Nephron (organoid): Measurements from ENCODE around the gene HFE.

Source experiments
- H3K27ac Mint-ChIP-seq, 3 experiments: 2 replicates each; pipeline ENCODE4 v1.8.0; 2020; ENCODE audit warnings: mixed read lengths in 3 of 3, mild to moderate bottlenecking in 2 of 3, moderate library complexity in 1 of 3
- H3K27me3 Mint-ChIP-seq: 2 replicates; pipeline ENCODE4 v1.8.0; 2021; ENCODE audit warnings: low read depth, mild to moderate bottlenecking, moderate library complexity, mixed read lengths
- H3K36me3 Mint-ChIP-seq: 2 replicates; pipeline ENCODE4 v1.8.0; 2020; ENCODE audit warnings: low read depth, mixed read lengths
- H3K4me1 Mint-ChIP-seq: 2 replicates; pipeline ENCODE4 v1.8.0; 2020; ENCODE audit warnings: mixed read lengths
- H3K4me3 Mint-ChIP-seq, 3 experiments: 2 replicates each; pipeline ENCODE4 v1.8.0; 2020; ENCODE audit warnings: mild to moderate bottlenecking in 3 of 3, mixed read lengths in 3 of 3, moderate library complexity in 2 of 3
- H3K9me3 Mint-ChIP-seq: 2 replicates; pipeline ENCODE4 v1.8.0; 2020; ENCODE audit warnings: mixed read lengths
- TF ChIP-seq, protein P1 (sequence below), 3 experiments: fragments of 200-600 bp; sonication (generic); IDR thresholded peaks; one replicate each; pipeline ENCODE4 v1.5.0; 2021; ENCODE audit warnings: antibody characterized with exemption in 3 of 3; ENCODE audit not compliant: unreplicated experiment in 3 of 3

The HFE gene

DNA sequence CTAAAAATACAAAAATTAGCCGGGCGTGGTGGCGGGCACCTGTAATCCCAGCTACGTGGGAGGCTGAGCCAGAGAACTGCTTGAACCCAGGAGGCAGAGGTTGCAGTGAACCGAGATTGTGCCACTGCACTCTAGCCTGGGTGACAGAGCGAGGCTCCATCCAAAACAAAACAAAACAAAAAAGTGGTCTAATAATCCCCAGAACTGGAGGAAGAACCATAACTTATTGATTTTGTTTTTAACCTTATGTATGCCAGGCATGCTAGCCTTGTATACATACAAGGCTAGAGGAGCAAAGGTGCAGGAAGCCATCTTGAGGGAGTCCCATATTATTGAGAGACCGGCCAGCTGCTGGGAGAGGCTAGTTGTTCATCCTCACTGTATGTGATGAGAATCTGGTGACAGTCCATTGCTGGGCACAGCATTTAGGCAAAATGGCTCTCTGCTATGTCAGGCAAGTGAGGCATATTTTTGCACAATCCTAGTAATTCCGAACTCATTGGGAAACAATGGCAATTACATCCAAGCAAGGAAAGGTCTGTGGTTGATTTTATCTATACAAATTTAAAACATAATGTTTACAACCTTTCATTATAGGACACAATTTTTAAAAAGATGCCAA, 18.0 kb downstream of the HFE start:
- Mint-ChIP-seq H3K4me1 (peaks cover 16% of the 10 kb centered on the region), H3K36me3 (no peaks in the 10 kb centered on the region), H3K4me3 (peak overlapping the region in 2 of 3 experiments; percentile 19 to 22), H3K27ac (peak overlapping the region in 1 of 3 experiments; percentile 22), H3K27me3 (no peaks in the 10 kb centered on the region), H3K9me3 (peaks cover 12% of the 10 kb centered on the region)
- TF ChIP-seq, protein P1, sequence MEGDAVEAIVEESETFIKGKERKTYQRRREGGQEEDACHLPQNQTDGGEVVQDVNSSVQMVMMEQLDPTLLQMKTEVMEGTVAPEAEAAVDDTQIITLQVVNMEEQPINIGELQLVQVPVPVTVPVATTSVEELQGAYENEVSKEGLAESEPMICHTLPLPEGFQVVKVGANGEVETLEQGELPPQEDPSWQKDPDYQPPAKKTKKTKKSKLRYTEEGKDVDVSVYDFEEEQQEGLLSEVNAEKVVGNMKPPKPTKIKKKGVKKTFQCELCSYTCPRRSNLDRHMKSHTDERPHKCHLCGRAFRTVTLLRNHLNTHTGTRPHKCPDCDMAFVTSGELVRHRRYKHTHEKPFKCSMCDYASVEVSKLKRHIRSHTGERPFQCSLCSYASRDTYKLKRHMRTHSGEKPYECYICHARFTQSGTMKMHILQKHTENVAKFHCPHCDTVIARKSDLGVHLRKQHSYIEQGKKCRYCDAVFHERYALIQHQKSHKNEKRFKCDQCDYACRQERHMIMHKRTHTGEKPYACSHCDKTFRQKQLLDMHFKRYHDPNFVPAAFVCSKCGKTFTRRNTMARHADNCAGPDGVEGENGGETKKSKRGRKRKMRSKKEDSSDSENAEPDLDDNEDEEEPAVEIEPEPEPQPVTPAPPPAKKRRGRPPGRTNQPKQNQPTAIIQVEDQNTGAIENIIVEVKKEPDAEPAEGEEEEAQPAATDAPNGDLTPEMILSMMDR (IDR thresholded peaks at IDR 0.05; ENCODE audit: unreplicated experiment in 3 of 3), result no peak

DNA sequence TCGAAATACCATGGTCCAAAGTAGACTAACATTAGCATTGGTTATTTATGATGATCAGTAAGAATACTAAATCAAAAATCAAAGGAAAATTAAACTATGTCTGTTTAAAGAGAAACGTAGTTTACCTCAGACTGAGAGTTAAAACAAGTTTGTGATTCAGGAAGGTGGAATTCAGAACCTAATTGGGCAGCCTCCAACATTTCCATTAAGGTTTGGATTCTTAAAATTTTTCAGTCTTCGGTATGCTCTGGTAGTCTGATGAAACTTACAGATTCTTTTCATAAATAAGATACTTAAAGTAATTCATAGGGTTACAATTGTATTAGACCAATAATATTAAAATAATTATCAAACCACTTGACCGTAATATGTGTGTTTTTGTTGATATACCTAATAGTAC, 18.6 kb downstream of the HFE start:
- H3K36me3 Mint-ChIP-seq, result no peaks in the 10 kb centered on the region

DNA sequence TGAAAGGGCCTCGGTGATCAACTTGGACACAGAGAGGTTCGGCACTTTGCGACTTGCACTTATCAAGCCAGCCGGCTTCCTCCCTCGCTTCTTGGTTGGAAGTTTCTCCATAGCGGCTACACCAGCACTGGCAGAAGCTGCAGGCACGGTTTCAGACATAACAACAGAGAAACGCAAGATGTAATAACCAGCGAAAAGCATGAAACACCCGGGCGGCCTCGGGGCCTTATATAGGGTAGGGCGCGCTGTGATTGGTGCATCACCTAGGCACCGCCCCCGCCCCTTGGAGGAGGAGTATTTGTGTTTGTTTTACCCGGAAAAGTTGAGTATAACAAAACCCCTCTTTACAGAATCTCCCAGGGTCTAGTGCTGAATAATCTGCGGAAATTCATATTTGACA, 20.7 kb downstream of the HFE start:
- TF ChIP-seq, protein P1 (IDR thresholded peaks at IDR 0.05; ENCODE audit: unreplicated experiment in 3 of 3), result no peak
- no peaks in the 10 kb centered on the region for H3K27me3 Mint-ChIP-seq
- H3K4me3 Mint-ChIP-seq, result no peak overlapping the region
- no peak overlapping the region for H3K27ac Mint-ChIP-seq
- no peaks in the 10 kb centered on the region for H3K36me3 Mint-ChIP-seq
- peaks cover 14% of the 10 kb centered on the region for H3K4me1 Mint-ChIP-seq
- H3K9me3 Mint-ChIP-seq, result peaks cover 12% of the 10 kb centered on the region

More for the DNA sequence above, 18.6 kb downstream of the HFE start:
- peaks cover 16% of the 10 kb centered on the region for H3K4me1 Mint-ChIP-seq
- peaks cover 12% of the 10 kb centered on the region for H3K9me3 Mint-ChIP-seq
- no peak overlapping the region for H3K4me3 Mint-ChIP-seq
- H3K27ac Mint-ChIP-seq, result no peak overlapping the region
- H3K27me3 Mint-ChIP-seq, result no peaks in the 10 kb centered on the region
- TF ChIP-seq, protein P1 (IDR thresholded peaks at IDR 0.05; ENCODE audit: unreplicated experiment in 3 of 3), result no peak

DNA sequence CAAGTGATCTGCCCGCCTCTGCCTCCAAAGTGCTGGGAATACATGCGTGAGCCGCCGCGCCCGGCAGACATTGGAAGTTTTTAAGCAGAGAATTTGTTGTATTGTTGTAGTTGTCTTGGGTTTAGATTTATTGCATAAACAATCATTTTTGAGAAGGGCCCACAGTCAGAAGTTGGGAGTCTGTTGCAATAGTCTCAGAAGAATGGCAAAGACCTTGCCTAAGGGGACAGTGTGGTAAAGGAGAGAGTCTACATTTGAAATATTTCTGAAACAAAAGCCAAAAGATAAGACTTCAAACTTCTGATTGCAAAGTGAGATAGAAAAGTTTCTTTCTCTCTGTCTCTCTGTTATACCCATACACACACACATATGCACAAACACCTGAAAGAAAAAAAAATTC, 22.5 kb downstream of the HFE start:
- H3K4me3 Mint-ChIP-seq, result no peak overlapping the region
- no peaks in the 10 kb centered on the region for H3K27me3 Mint-ChIP-seq
- no peaks in the 10 kb centered on the region for H3K36me3 Mint-ChIP-seq
- H3K27ac Mint-ChIP-seq, result no peak overlapping the region
- peaks cover 12% of the 10 kb centered on the region for H3K9me3 Mint-ChIP-seq
- TF ChIP-seq, protein P1 (IDR thresholded peaks at IDR 0.05; ENCODE audit: unreplicated experiment in 3 of 3), result no peak
- no peaks in the 10 kb centered on the region for H3K4me1 Mint-ChIP-seq

DNA sequence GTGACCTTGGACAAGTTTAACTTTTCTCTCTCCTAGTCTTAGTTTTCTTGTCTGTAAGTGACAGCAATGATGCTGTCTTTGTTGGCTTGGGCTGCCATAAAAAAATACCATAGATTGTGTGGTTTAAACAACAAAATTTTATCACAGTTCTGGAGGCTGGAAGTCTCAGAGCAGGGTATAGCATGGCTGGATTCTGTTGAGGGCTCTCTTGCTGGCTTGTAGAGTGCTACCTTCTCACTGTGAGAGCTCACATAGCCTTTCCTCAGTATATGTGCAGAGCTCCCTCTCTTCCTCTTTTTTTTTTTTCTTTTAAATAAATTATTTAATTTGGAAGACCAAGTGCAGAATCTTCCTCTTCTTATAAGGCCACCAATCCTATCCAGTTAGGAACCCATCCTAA, 26.3 kb downstream of the HFE start:
- Mint-ChIP-seq H3K27ac (no peak overlapping the region), H3K9me3 (no peaks in the 10 kb centered on the region), H3K36me3 (no peaks in the 10 kb centered on the region), H3K4me3 (no peak overlapping the region), H3K4me1 (peaks cover 7% of the 10 kb centered on the region), H3K27me3 (no peaks in the 10 kb centered on the region)
- TF ChIP-seq, protein P1 (IDR thresholded peaks at IDR 0.05; ENCODE audit: unreplicated experiment in 3 of 3), result no peak

DNA sequence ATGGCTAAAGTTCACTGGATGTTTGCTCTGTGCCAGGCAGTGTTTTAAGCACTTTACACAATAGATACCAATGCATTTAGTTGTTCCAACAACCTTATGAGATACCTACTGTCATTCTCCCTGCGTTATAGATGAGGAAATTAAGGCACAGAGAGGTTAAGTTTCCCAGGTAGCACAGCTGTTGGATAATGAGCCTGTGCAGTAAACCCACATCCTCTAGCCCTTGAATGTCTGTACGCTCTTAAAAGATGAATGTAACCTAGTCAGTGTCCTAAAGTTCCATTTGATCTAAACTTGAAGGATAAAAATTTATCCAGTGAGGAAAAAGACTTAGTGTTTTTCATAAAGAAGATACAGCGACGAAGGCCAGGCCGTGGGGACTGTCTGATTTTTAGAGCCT, 28.0 kb downstream of the HFE start:
- no peak overlapping the region for H3K4me3 Mint-ChIP-seq
- no peaks in the 10 kb centered on the region for H3K9me3 Mint-ChIP-seq
- H3K27me3 Mint-ChIP-seq, result no peaks in the 10 kb centered on the region
- no peak overlapping the region for H3K27ac Mint-ChIP-seq
- H3K36me3 Mint-ChIP-seq, result no peaks in the 10 kb centered on the region
- TF ChIP-seq, protein P1 (IDR thresholded peaks at IDR 0.05; ENCODE audit: unreplicated experiment in 3 of 3), result no peak
- peaks cover 12% of the 10 kb centered on the region for H3K4me1 Mint-ChIP-seq
